GM12892 (cell line): ENCODE data around the gene MS4A14. TPM values are rescaled to one million over a fixed set of nuclear protein-coding genes. Genes with fewer than 3 reads are reported as not detected.
"Not testable (repeated sequence)": the region's sequence is repeated elsewhere in the genome, so short reads cannot be mapped to it uniquely, and the experiment has no call there.

ENCODE experiments used
- DNase-seq: peaks from one replicate; pipeline ENCODE4 v3.0.0; 2011; ENCODE audit not compliant: insufficient read length
- FAIRE-seq: peaks from 2 replicates; lab custom pipeline; 2011; peaks lifted over from hg19 to GRCh38; lab: Jason Lieb, UNC
- POLR2A ChIP-seq: IDR thresholded peaks from 2 replicates; pipeline ENCODE4 v1.6.1; 2011; ENCODE audit warnings: low read depth, low read length, control low read depth
- POLR2AphosphoS5 ChIP-seq: IDR thresholded peaks from 2 replicates; pipeline ENCODE4 v1.6.1; 2011; ENCODE audit warnings: low read depth, low read length, control low read depth
- TAF1 ChIP-seq: IDR thresholded peaks from 2 replicates; pipeline ENCODE4 v1.6.1; 2011; ENCODE audit warnings: low read depth, mild to moderate bottlenecking, control low read depth, low read length, borderline replicate concordance
- polyA plus RNA-seq: library from polyadenylated mRNA; unstranded; fragments of >200 nt; gene quantifications from one replicate; pipeline ENCODE4 v1.2.1, GENCODE V29; 2012; ENCODE audit warnings: missing spikeins, inconsistent platforms; ENCODE audit not compliant: missing spikeins

Gene MS4A14
- 1.2 TPM for polyA plus RNA-seq

- DNase-seq, result no peak
- TF ChIP-seq POLR2A, result no peak
- TF ChIP-seq TAF1, result no peak
- no peak for TF ChIP-seq POLR2AphosphoS5
- FAIRE-seq, result peak; percentile 96
Observed at GRCh38 chr11:60396382-60396781, at the start of gene MS4A14. Gene MS4A14, plus strand, starts transcription at chr11:60396459. Its CDS starts 120 bp downstream, at chr11:60396579.

GRCh38 chr11:60347084-60347797 lies 49.0 kb upstream of the MS4A14 start:
- DNase-seq (no peak), FAIRE-seq (no peak)
- TF ChIP-seq POLR2A (no peak), TAF1 (no peak), POLR2AphosphoS5 (no peak)

GRCh38 chr11:60348116-60348515 lies 48.1 kb upstream of the MS4A14 start:
- FAIRE-seq, result no peak
- DNase-seq, result no peak
- no peak for TF ChIP-seq POLR2AphosphoS5
- no peak for TF ChIP-seq TAF1
- TF ChIP-seq POLR2A, result no peak

GRCh38 chr11:60349990-60350389 lies 46.3 kb upstream of the MS4A14 start:
- FAIRE-seq (peak; percentile 70), DNase-seq (no peak)
- TF ChIP-seq TAF1 (no peak), POLR2AphosphoS5 (no peak), POLR2A (no peak)

GRCh38 chr11:60357771-60358170 lies 38.5 kb upstream of the MS4A14 start:
- FAIRE-seq, result peak; percentile 21
- no peak for DNase-seq
- TF ChIP-seq POLR2A, result no peak
- TF ChIP-seq TAF1, result no peak
- no peak for TF ChIP-seq POLR2AphosphoS5

- no peak for FAIRE-seq
- TF ChIP-seq POLR2A (no peak), TAF1 (no peak), POLR2AphosphoS5 (no peak)
- DNase-seq, result no peak
Observed at GRCh38 chr11:60360621-60361020, 35.6 kb upstream of the MS4A14 start.

GRCh38 chr11:60362241-60362640 lies 34.0 kb upstream of the MS4A14 start:
- no peak for TF ChIP-seq POLR2A
- no peak for TF ChIP-seq TAF1
- no peak for TF ChIP-seq POLR2AphosphoS5
- DNase-seq, result no peak
- peak; percentile 62 for FAIRE-seq

- TF ChIP-seq POLR2AphosphoS5 (no peak), TAF1 (no peak), POLR2A (no peak)
- FAIRE-seq (peak; percentile 99), DNase-seq (peak; percentile 27)
Observed at GRCh38 chr11:60363542-60364470, 32.5 kb upstream of the MS4A14 start.

- DNase-seq, FAIRE-seq: not testable (repeated sequence)
Observed at GRCh38 chr11:60366262-60366904, 29.9 kb upstream of the MS4A14 start.

- TF ChIP-seq TAF1, result no peak
- no peak for TF ChIP-seq POLR2A
- no peak for TF ChIP-seq POLR2AphosphoS5
- peak; percentile 95 for FAIRE-seq
- peak; percentile 46 for DNase-seq
Observed at GRCh38 chr11:60367009-60367408, 29.2 kb upstream of the MS4A14 start.

GRCh38 chr11:60367896-60368295 lies 28.4 kb upstream of the MS4A14 start:
- peak; percentile 53 for FAIRE-seq
- TF ChIP-seq POLR2AphosphoS5, result no peak
- no peak for TF ChIP-seq POLR2A
- no peak for TF ChIP-seq TAF1
- DNase-seq, result no peak

GRCh38 chr11:60370252-60370810 lies 25.9 kb upstream of the MS4A14 start:
- DNase-seq, result no peak

More at GRCh38 chr11:60370252-60370810, 25.9 kb upstream of the MS4A14 start:
- TF ChIP-seq POLR2AphosphoS5 (no peak), TAF1 (no peak), POLR2A (no peak)
- peak; percentile 73 for FAIRE-seq
